RWPE1 (cell line): ENCODE measurements around the gene BICRA.

Experiments
- CTCF ChIA-PET: fragments of 350-600 bp; sonication (Branson Sonifier 250); formaldehyde crosslinking; extraction: SDS; loops from one replicate; lab custom pipeline; 2021; lab: Yijun Ruan, JAX
- POLR2A ChIA-PET: fragments of 400-600 bp; formaldehyde crosslinking; extraction: SDS; loops from one replicate; lab custom pipeline; 2020; ENCODE audit warnings: antibody characterized with exemption; ENCODE audit not compliant: low non-redundant PET; lab: Yijun Ruan, JAX
- DNase-seq: peaks from one replicate; pipeline ENCODE4 v3.0.0; 2012; ENCODE audit warnings: low spot score
- H3K27ac ChIP-seq: fragments of 450-650 bp; 2 replicates; pipeline ENCODE4 v1.5.1; 2017
- CTCF ChIP-seq: fragments of 450-650 bp; conservative IDR thresholded peaks from 2 replicates; pipeline ENCODE4 v1.5.1; 2017; ENCODE audit warnings: low read depth, mild to moderate bottlenecking

The BICRA gene

GRCh38 chr19:47618771-47619170 lies 9.8 kb downstream of the BICRA start:
- POLR2A ChIA-PET: no interaction called here
- no peak for DNase-seq
- no peak for TF ChIP-seq CTCF
- H3K27ac ChIP-seq: 0 out of 2 replicates have a peak overlapping the region, but pooled peaks have one; percentile 6
- CTCF ChIA-PET: no interaction called here

DNA sequence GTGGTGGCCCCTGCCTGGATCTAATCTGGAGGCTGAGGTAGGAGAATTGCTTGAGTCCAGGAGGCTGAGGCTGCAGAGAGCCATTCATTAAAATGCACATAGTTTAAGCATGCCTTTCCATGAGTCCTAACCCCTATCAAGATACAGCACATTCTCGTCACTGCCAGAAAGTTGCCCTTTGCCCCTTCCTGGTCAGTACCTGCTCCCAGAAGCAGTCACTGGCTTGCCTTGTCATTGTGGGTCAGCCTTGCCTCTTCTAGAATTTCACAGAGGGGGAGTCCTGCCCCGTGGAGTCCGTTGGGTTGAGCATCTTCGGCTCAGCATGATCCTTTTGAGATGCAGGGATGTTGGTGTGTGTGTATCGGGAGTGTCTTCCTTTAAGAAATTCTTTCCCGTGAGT lies 10.8 kb downstream of the BICRA start:
- 0 out of 2 replicates have a peak overlapping the region, but pooled peaks have one; percentile 10 for H3K27ac ChIP-seq
- CTCF ChIA-PET: no interaction called here
- POLR2A ChIA-PET: no interaction called here
- TF ChIP-seq CTCF: no peak
- no peak for DNase-seq

- DNase-seq: no peak
- H3K27ac ChIP-seq: peak overlapping the region; percentile 70
- TF ChIP-seq CTCF: no peak
- ChIA-PET POLR2A (interaction anchor here (0.7 kb wide), 1 partner anchor 106 kb away, joined by 3 read pairs; no protein-coding TSS in a partner anchor), CTCF (interaction anchor here (0.6 to 1.0 kb wide), 4 partner anchors 44 to 1073 kb away, joined by 3 to 5 read pairs (median 4); no protein-coding TSS in a partner anchor)
Observed at GRCh38 chr19:47623151-47623920, 14.4 kb downstream of the BICRA start.

- DNase-seq: peak; percentile 60
- ChIA-PET POLR2A (no interaction called here), CTCF (interaction anchor here (0.6 to 1.0 kb wide), 4 partner anchors 43 to 268 kb away, joined by 3 to 5 read pairs (median 4); no protein-coding TSS in a partner anchor)
- no peak for TF ChIP-seq CTCF
- peak overlapping the region; percentile 70 for H3K27ac ChIP-seq
Observed at GRCh38 chr19:47623921-47624391, 15.0 kb downstream of the BICRA start.

DNA sequence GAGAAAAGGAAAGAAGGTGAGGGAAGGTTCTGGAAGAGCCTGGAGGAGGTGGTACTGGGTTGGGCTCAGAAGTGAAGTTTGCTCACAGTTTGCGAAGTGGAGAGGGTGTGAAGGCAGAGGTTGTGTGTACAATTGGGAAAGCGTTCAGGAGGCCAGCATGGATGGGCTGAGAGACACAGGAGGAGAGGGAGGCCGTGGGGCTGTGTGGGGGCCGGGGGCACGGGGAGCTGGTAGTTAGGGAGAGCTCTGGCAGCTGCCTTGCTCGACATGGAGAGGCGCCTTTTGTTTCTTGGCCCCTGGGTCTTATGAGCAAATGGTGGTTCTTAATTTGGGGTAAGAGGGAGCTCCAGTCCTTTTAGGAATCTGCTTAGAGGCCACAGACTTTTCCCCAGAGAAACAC lies 16.7 kb downstream of the BICRA start:
- no peak for TF ChIP-seq CTCF
- DNase-seq: no peak
- peak overlapping the region; percentile 70 for H3K27ac ChIP-seq
- CTCF ChIA-PET: no interaction called here
- POLR2A ChIA-PET: no interaction called here

GRCh38 chr19:47626238-47626637 lies 17.3 kb downstream of the BICRA start:
- TF ChIP-seq CTCF: no peak
- CTCF ChIA-PET: interaction anchor here (1.1 kb wide), 1 partner anchor 72 kb away, joined by 3 read pairs; no protein-coding TSS in a partner anchor
- POLR2A ChIA-PET: interaction anchor here (0.6 kb wide), 1 partner anchor 10 kb away, joined by 3 read pairs; no protein-coding TSS in a partner anchor
- H3K27ac ChIP-seq: peak overlapping the region; percentile 70
- no peak for DNase-seq
